ENCODE data around the gene NEMP1.

- TF ChIP-seq POLR2A (IDR thresholded peaks at IDR 0.05) (no peak), CTCF (IDR thresholded peaks at IDR 0.05) (no peak), POLR2AphosphoS5 (IDR thresholded peaks at IDR 0.05; ENCODE audit: insufficient read depth in 1 of 2, low read depth in 1 of 2) (no peak)
These were observed 67.9 kb downstream of the NEMP1 start for GRCh38 chr12:57010627-57011247.

Measured in vagina (tissue), 2 donors.